OCI-LY1 (cell line): Measurements from ENCODE around the gene CACNA1C.

Experiments
- H2AFZ ChIP-seq: fragments of 200-600 bp; sonication (generic), shearing (Covaris generic); 2 replicates; pipeline ENCODE4 v1.6.0; 2014; ENCODE audit warnings: antibody characterized with exemption, mild to moderate bottlenecking, low read length
- H3F3A ChIP-seq: fragments of 200-600 bp; sonication (generic), shearing (Covaris generic); 2 replicates; pipeline ENCODE4 v1.6.0; 2014; ENCODE audit warnings: mild to moderate bottlenecking, antibody characterized with exemption, low read length, moderate library complexity; ENCODE audit not compliant: insufficient read depth
- H3K27ac ChIP-seq: fragments of 200-600 bp; sonication (generic); 2 replicates; pipeline ENCODE4 v1.5.1; 2014; ENCODE audit warnings: low read length, mixed run types, mild to moderate bottlenecking, low read depth; ENCODE audit not compliant: poor library complexity, severe bottlenecking
- H3K27me3 ChIP-seq: fragments of 200-600 bp; sonication (generic); 2 replicates; pipeline ENCODE4 v1.6.0; 2014; ENCODE audit warnings: antibody characterized with exemption, mild to moderate bottlenecking, low read length, moderate library complexity; ENCODE audit not compliant: insufficient read depth
- H3K36me3 ChIP-seq: fragments of 200-600 bp; sonication (generic); 2 replicates; pipeline ENCODE4 v1.6.1; 2014; ENCODE audit warnings: mild to moderate bottlenecking, antibody characterized with exemption, low read length, moderate library complexity, mixed read lengths; ENCODE audit not compliant: insufficient read depth
- H3K4me1 ChIP-seq: fragments of 200-600 bp; sonication (generic); 2 replicates; pipeline ENCODE4 v1.5.1; 2014; ENCODE audit warnings: mild to moderate bottlenecking, low read length, moderate library complexity; ENCODE audit not compliant: insufficient read depth, severe bottlenecking
- H3K4me2 ChIP-seq: fragments of 200-600 bp; sonication (generic), shearing (Covaris generic); 2 replicates; pipeline ENCODE4 v1.6.1; 2014; ENCODE audit warnings: low read length
- H3K4me3 ChIP-seq: fragments of 200-600 bp; sonication (generic); 2 replicates; pipeline ENCODE4 v1.5.1; 2014; ENCODE audit warnings: low read length, low read depth, mild to moderate bottlenecking, mixed read lengths; ENCODE audit not compliant: poor library complexity, severe bottlenecking
- H3K79me2 ChIP-seq: fragments of 200-600 bp; shearing (Covaris generic); 2 replicates; pipeline ENCODE4 v1.6.1; 2016; ENCODE audit warnings: mixed run types, low read length, mixed read lengths; ENCODE audit not compliant: insufficient read depth
- H3K9ac ChIP-seq: fragments of 200-600 bp; sonication (generic), shearing (Covaris generic); 2 replicates; pipeline ENCODE4 v1.6.1; 2014; ENCODE audit warnings: mild to moderate bottlenecking, low read length, mixed read lengths
- H3K9me2 ChIP-seq: fragments of 200-600 bp; sonication (generic), shearing (Covaris generic); 2 replicates; pipeline ENCODE4 v1.6.1; 2014; ENCODE audit warnings: low read depth, mild to moderate bottlenecking, low read length, mixed read lengths
- H3K9me3 ChIP-seq: fragments of 200-600 bp; shearing (Covaris generic); 2 replicates; pipeline ENCODE4 v1.6.1; 2014; ENCODE audit warnings: low read length, mixed read lengths
- H4K20me1 ChIP-seq: fragments of 200-600 bp; sonication (generic), shearing (Covaris generic); 2 replicates; pipeline ENCODE4 v1.6.0; 2016; ENCODE audit warnings: mild to moderate bottlenecking, low read length; ENCODE audit not compliant: insufficient read depth
- CTCF ChIP-seq: fragments of 200-600 bp; sonication (generic), shearing (Covaris generic); IDR thresholded peaks from 2 replicates; pipeline ENCODE4 v1.5.1; 2017; ENCODE audit warnings: mild to moderate bottlenecking, antibody characterized with exemption, low read length, moderate library complexity, mixed read lengths
- EZH2 ChIP-seq: fragments of 200-600 bp; sonication (generic), shearing (Covaris generic); IDR thresholded peaks from 2 replicates; pipeline ENCODE4 v1.8.0; 2017; ENCODE audit warnings: borderline replicate concordance, mixed run types, mild to moderate bottlenecking, antibody characterized with exemption, low read length, moderate library complexity, mixed read lengths

Gene CACNA1C

GRCh38 chr12:2460051-2460670 lies 407.4 kb downstream of the CACNA1C start:
- Histone ChIP-seq H3K4me3 (no peak overlapping the region), H3K9me2 (no peaks in the 10 kb centered on the region), H3K9me3 (no peaks in the 10 kb centered on the region), H3K9ac (no peak overlapping the region), H3K4me1 (no peaks in the 10 kb centered on the region), H3K27me3 (no peaks in the 10 kb centered on the region; the same call in 1 of the 2 replicates), H3K4me2 (no peak overlapping the region), H2AFZ (no peak overlapping the region), H3K79me2 (no peaks in the 10 kb centered on the region), H3F3A (no peaks in the 10 kb centered on the region), H3K27ac (no peak overlapping the region), H3K36me3 (no peaks in the 10 kb centered on the region), H4K20me1 (no peaks in the 10 kb centered on the region)
- TF ChIP-seq EZH2 (no peak), CTCF (no peak)

GRCh38 chr12:2461046-2461445 lies 408.3 kb downstream of the CACNA1C start:
- Histone ChIP-seq H3K9me3 (no peaks in the 10 kb centered on the region), H3K79me2 (no peaks in the 10 kb centered on the region), H3K36me3 (no peaks in the 10 kb centered on the region), H3F3A (no peaks in the 10 kb centered on the region), H3K27ac (no peak overlapping the region), H3K9me2 (no peaks in the 10 kb centered on the region), H3K27me3 (no peaks in the 10 kb centered on the region; the same call in 1 of the 2 replicates), H3K4me3 (no peak overlapping the region), H3K4me2 (no peak overlapping the region), H2AFZ (no peak overlapping the region), H3K4me1 (no peaks in the 10 kb centered on the region), H4K20me1 (no peaks in the 10 kb centered on the region), H3K9ac (no peak overlapping the region)
- TF ChIP-seq EZH2, result no peak
- no peak for TF ChIP-seq CTCF

- Histone ChIP-seq H3K27ac (no peak overlapping the region), H3K36me3 (no peaks in the 10 kb centered on the region), H3F3A (no peaks in the 10 kb centered on the region), H3K4me3 (no peak overlapping the region), H2AFZ (no peak overlapping the region), H3K9ac (no peak overlapping the region), H3K27me3 (no peaks in the 10 kb centered on the region; the same call in none of the 2 replicates), H3K9me2 (no peaks in the 10 kb centered on the region), H3K4me1 (no peaks in the 10 kb centered on the region), H3K79me2 (no peaks in the 10 kb centered on the region), H3K4me2 (no peak overlapping the region), H4K20me1 (no peaks in the 10 kb centered on the region), H3K9me3 (no peaks in the 10 kb centered on the region)
- TF ChIP-seq EZH2 (no peak), CTCF (no peak)
These were observed 408.9 kb downstream of the CACNA1C start for GRCh38 chr12:2461645-2462044.
